SJSA1 (cell line): Measurements from ENCODE around the gene COQ2. TPM values are rescaled to one million over a fixed set of nuclear protein-coding genes. Genes with fewer than 3 reads are reported as not detected.
"Not testable (repeated sequence)": the region's sequence is repeated elsewhere in the genome, so short reads cannot be mapped to it uniquely, and the experiment has no call there.

Experiments
- DNase-seq, 2 experiments: peaks; one replicate each; pipeline ENCODE4 v3.0.0-alpha.2; 2015 to 2020; ENCODE audit warnings: low spot score in 2 of 2, low read depth in 1 of 2
- H3K27ac ChIP-seq: fragments of 250-450 bp; sonication (Bioruptor Pico); 2 replicates; pipeline ENCODE4 v1.5.1; 2020; ENCODE audit warnings: mild to moderate bottlenecking, moderate library complexity
- H3K27me3 ChIP-seq: fragments of 250-450 bp; sonication (Bioruptor Pico); replicated peaks from 2 replicates; pipeline ENCODE4 v1.5.1; 2020; ENCODE audit warnings: mild to moderate bottlenecking, moderate library complexity
- H3K36me3 ChIP-seq: fragments of 250-450 bp; sonication (Bioruptor Pico); 2 replicates; pipeline ENCODE4 v1.5.1; 2020; ENCODE audit warnings: mild to moderate bottlenecking
- H3K4me1 ChIP-seq: fragments of 250-450 bp; sonication (Bioruptor Pico); replicated peaks from 2 replicates; pipeline ENCODE4 v1.6.1; 2021; ENCODE audit warnings: mild to moderate bottlenecking
- H3K4me3 ChIP-seq: fragments of 250-450 bp; sonication (Bioruptor Pico); 2 replicates; pipeline ENCODE4 v1.5.1; 2020; ENCODE audit warnings: mild to moderate bottlenecking
- H3K9me3 ChIP-seq: fragments of 250-450 bp; sonication (Bioruptor Pico); replicated peaks from 2 replicates; pipeline ENCODE4 v1.5.1; 2020; ENCODE audit warnings: mild to moderate bottlenecking
- total RNA-seq: library from RNA; depleted of rRNA; stranded (reverse); fragments of >200 nt; shearing (Covaris generic); gene quantifications from 2 replicates; pipeline ENCODE4 v1.2.3, GENCODE V29; 2014

COQ2 gene
- total RNA-seq, 1 experiment from 2014 or later: 28.4 TPM

DNA sequence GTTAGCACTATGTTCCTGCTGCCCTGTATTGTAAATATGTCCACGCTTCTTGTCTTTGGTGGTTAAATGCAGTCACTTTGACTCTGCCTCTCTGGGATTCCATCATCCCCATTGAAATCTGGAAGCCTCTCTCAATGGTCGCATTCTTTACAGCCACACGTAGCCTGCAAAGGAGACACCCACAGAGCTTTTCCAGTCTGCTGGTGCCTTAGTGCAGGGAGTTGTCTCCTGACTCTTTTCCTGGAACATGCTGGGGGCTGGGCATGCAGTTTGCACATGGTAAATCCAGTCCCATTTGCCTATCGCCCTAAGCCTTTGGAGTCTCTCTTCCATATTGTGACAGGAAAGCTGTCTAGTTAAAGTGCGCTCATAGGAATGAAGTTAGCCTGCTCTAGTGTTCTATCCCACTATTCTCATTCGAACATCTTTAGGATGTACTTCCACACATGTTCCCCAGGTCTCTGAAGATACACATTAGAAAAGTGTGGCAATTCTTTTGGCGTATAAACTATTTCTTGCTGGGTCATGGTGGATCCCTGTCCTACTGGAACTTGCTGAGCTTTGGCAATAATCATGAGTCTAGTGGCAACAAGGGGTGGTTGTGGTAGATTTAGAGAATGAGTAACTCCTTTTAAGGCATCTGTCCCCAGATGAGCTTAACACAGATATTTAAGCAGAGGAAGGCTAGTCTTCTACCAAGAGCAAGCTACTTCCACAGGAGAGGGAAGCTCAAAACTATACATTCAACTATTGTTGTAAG lies 33.7 kb downstream of the COQ2 start:
- Histone ChIP-seq H3K4me1 (peaks cover 63% of the 10 kb centered on the region), H3K27ac (peak overlapping the region; percentile 83), H3K9me3 (no peaks in the 10 kb centered on the region), H3K4me3 (no peak overlapping the region), H3K27me3 (no peaks in the 10 kb centered on the region), H3K36me3 (no peaks in the 10 kb centered on the region)
- DNase-seq: no peak

DNA sequence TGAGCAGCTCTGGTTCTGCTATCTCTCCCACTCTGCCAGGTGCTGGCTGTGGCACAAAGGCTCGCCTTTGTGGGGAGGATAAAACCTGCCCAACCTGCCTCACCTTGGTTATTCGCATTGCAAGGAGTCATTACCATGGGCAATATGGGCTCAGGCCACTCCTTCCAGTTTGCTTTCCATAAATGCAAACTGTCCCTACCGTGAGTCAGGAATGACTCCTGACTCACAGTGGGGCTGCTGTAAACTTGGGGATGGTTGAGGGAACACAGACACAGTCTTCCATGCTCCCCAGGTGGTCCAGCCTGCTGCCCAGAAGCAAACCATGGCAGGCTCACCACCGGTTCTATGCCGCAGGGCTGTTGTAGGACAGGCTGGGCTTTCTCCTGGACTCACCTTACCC lies 36.1 kb downstream of the COQ2 start:
- peak; percentile 40 to 69 for DNase-seq
- Histone ChIP-seq H3K9me3 (no peaks in the 10 kb centered on the region), H3K4me1 (peaks cover 44% of the 10 kb centered on the region), H3K4me3 (no peak overlapping the region), H3K27ac (0 out of 2 replicates have a peak overlapping the region, but pooled peaks have one; percentile 6), H3K27me3 (no peaks in the 10 kb centered on the region), H3K36me3 (no peaks in the 10 kb centered on the region)

DNA sequence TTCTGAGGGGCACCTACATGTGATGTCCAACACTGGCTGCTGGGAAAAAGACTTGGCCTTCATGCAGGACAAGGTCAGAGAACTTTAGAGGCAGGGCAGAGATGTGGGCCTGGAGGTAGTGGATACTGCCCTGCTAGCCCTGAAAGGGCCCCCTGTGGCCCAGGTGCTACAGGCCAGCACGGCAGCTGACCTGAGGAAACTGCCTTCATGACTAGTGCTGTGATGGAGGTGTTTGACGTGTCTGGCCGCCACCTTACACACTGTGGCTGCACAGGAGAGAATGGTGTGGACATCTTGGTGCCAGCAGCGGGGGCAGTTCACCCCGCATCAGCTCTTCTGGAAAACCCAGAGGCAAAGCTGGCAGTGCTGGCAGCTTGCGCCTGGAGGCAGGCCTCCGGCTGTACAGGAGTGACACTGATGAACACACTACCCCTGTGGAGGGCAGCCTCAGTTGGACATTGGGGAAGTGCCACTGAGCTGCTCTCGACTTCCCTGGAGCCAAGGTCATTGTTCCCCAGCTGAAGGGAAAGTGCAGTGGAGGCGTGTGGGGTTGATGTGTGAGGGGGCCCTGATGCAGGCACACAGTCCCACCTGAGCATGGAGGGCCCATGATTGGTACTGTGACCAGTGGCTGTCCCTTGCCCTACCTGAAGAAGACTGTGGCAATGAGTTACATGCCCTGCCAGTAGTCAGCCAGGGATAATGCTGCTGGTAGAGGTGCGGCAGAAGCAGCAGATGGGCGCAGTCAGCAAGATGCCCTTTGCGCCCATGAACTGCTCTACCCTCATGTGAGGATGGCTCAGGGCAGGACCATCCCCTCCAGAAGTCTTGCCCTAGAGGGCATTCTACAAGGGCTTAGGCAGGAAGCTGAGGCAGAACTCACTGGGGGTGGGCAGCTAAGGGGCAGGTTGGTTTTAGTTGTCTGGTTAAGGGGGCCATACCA lies 36.9 kb downstream of the COQ2 start:
- no peak for DNase-seq
- no peak overlapping the region for H3K4me3 ChIP-seq
- peaks cover 44% of the 10 kb centered on the region for H3K4me1 ChIP-seq
- no peaks in the 10 kb centered on the region for H3K27me3 ChIP-seq
- H3K27ac ChIP-seq: 0 out of 2 replicates have a peak overlapping the region, but pooled peaks have one; percentile 6
- no peaks in the 10 kb centered on the region for H3K9me3 ChIP-seq
- H3K36me3 ChIP-seq: no peaks in the 10 kb centered on the region

DNA sequence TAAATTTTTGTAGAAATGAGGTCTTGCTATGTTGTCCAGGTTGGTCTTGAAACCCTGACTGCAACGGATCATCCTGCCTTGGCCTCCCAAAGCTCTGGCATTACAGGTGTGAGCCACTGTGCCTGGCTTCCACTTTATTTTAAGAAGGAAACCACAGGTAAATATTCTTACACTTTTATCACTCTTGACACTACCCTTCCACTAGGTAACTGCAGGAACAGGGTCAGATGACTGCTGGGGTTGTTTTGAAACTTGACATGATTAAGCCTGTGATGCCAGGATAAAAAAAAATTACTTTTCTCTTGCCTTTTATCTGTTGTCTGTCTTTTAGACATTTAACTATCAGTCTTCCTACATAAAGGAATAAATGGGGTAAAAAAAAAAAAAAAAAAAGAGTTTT lies 43.5 kb downstream of the COQ2 start:
- Histone ChIP-seq H3K9me3 (no peaks in the 10 kb centered on the region), H3K27ac (no peak overlapping the region), H3K36me3 (no peaks in the 10 kb centered on the region), H3K27me3 (no peaks in the 10 kb centered on the region), H3K4me3 (no peak overlapping the region), H3K4me1 (no peaks in the 10 kb centered on the region)
- no peak for DNase-seq

DNA sequence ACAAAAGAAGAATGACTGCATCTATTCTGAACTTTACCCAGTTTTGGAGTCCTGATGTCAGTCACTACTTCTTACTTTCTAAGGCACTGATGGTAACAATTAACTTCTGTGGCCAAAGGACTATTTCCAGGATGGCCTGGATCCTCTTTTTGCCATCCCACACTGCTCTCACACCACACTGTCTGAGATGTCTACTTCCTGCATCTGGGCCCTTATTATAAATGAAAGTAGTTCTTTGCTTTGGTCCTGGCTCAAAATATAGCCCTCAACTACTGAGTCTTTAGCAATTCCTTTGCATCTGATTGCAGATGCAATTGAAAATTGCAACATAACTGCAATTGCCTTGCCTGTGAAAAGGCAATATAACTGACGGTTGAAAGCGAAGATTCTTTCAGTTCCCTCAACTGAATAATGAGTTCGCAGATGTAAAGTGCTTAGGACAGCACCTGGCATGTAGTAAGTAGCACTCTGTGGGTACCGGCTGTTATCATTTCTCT lies 44.2 kb downstream of the COQ2 start:
- no peak for DNase-seq
- Histone ChIP-seq H3K36me3 (no peaks in the 10 kb centered on the region), H3K27me3 (no peaks in the 10 kb centered on the region), H3K27ac (no peak overlapping the region), H3K4me3 (no peak overlapping the region), H3K9me3 (no peaks in the 10 kb centered on the region), H3K4me1 (no peaks in the 10 kb centered on the region)

DNA sequence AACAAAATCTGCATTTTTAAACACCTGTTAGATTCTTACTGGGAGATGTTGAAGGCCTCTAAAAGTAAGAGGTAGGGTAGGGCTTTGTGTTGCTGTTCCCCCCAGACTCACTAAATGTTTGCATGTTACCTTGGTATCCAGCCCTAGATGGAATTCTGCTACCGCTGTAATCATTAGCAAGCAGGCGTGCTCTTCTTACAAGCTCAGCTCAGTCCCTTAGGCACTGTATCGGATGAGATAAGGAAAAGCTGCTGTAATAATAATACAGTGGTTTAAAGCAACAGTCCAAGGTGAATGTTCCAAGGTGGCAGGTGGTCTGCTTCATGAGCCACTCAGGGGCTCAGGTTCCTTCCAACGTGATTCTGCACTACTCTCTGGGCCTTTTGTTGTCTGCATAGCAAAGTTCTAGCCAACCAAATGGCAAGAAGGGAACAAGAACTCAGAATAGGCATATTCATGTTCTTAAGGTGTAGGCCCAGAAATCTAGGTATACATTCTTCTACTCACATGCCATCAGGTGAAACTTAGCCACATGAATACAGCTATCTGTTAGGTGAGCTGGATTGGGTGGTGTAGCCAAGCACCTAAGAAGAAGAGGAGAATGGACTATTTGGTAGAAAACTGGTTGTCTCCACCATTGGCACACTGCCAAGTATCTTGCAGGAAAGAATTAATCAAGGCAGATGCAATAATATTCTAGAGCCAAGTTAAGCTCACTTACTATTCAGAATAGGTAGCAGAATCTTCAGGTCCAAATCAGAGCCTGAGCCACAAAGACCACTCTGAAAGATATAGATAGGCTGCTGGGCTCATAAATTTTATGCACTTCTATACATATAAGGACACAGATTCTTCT lies 46.0 kb downstream of the COQ2 start:
- peaks cover 6% of the 10 kb centered on the region for H3K4me1 ChIP-seq
- no peak for DNase-seq
- H3K27me3 ChIP-seq: no peaks in the 10 kb centered on the region
- H3K9me3 ChIP-seq: no peaks in the 10 kb centered on the region
- no peak overlapping the region for H3K27ac ChIP-seq
- no peaks in the 10 kb centered on the region for H3K36me3 ChIP-seq
- no peak overlapping the region for H3K4me3 ChIP-seq

DNA sequence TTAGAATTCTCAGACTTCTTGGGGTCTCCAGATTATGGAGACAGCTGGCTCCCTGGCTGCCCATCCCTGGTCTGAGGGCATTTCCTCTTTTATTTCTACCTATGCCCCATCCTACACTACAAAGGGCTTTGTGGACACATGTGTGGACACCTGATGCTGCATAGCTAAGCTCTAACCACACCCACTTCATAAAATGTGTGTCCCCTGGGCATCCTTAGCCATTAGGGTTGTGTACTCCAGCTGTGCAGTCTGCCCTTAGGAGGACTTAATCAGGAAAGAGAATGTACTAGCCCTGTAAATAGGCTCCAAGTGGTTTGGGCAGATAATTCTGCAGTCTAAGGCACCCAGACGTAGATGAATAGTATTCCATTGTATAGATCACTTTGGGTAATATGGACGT lies 47.0 kb downstream of the COQ2 start:
- Histone ChIP-seq H3K4me3 (no peak overlapping the region), H3K27ac (no peak overlapping the region), H3K36me3 (no peaks in the 10 kb centered on the region)

GRCh38 chr4:83235645-83236133 lies 48.9 kb downstream of the COQ2 start:
- H3K36me3 ChIP-seq, H3K27me3 ChIP-seq, H3K4me3 ChIP-seq, H3K9me3 ChIP-seq, H3K27ac ChIP-seq, DNase-seq: not testable (repeated sequence)
- H3K4me1 ChIP-seq: peaks cover 20% of the 10 kb centered on the region

More for the DNA sequence above, 47.0 kb downstream of the COQ2 start:
- no peaks in the 10 kb centered on the region for H3K27me3 ChIP-seq
- peaks cover 7% of the 10 kb centered on the region for H3K4me1 ChIP-seq
- no peaks in the 10 kb centered on the region for H3K9me3 ChIP-seq
- no peak for DNase-seq

DNA sequence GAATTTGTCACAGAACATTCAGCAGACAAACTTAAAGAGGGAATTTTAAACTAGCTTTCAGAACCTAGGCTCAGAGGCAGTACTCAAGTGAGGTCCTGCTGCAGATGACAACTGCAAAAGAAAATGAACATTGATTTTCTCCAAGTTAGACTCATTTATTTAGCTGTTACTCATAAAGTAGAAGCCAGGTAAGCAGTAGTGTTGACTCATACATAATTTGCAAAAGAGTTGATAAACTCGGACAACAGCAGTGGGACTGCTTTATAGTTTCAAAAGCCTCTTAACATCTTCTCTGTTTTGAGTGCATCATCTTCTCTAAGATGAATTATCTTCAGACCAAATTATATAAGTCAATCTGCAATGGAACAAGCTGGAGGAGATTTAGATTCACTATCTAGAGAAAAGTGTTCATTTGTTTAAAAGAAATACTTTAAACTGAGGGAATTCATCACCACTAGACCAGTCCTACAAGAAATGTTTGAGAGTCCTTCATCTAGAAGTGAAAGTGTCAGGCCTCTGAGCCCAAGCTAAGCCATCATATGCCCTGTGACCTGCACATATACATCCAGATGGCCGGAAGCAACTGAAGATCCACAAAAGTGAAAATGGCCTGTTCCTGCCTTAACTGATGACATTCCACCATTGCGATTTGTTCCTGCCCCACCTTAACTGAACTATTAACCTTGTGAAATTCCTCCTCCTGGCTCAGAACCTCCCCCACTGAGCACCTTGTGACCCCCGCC lies 49.5 kb downstream of the COQ2 start:
- Histone ChIP-seq H3K36me3 (no peaks in the 10 kb centered on the region), H3K4me3 (no peak overlapping the region), H3K9me3 (no peaks in the 10 kb centered on the region), H3K27ac (no peak overlapping the region), H3K4me1 (peaks cover 20% of the 10 kb centered on the region), H3K27me3 (no peaks in the 10 kb centered on the region)
- no peak for DNase-seq

DNA sequence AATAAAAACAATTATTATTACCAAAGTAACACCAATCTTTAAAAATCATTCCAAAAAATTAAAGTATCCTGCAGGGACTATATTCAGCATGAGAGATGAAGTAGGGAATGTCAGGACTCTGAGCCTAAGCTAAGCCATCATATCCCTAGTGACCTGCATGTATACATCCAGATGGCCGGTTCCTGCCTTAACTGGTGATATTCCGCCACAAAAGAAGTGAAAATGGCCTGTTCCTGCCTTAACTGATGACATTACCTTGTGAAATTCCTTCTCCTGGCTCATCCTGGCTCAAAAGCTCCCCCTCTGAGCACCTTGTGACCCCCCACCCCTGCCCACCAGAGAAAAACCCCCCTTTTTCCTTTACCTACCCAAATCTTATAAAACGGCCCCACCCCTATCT lies 50.2 kb downstream of the COQ2 start:
- not testable (repeated sequence) for DNase-seq, H3K27me3 ChIP-seq, H3K27ac ChIP-seq, H3K9me3 ChIP-seq, H3K4me3 ChIP-seq, H3K36me3 ChIP-seq
- H3K4me1 ChIP-seq: peaks cover 20% of the 10 kb centered on the region

GRCh38 chr4:83232082-83232481 lies 52.5 kb downstream of the COQ2 start:
- Histone ChIP-seq H3K9me3 (no peaks in the 10 kb centered on the region), H3K4me1 (peaks cover 20% of the 10 kb centered on the region), H3K36me3 (no peaks in the 10 kb centered on the region), H3K27me3 (no peaks in the 10 kb centered on the region), H3K27ac (peak overlapping the region; percentile 25; the same call in 1 of the 2 replicates), H3K4me3 (no peak overlapping the region)
- DNase-seq: no peak

DNA sequence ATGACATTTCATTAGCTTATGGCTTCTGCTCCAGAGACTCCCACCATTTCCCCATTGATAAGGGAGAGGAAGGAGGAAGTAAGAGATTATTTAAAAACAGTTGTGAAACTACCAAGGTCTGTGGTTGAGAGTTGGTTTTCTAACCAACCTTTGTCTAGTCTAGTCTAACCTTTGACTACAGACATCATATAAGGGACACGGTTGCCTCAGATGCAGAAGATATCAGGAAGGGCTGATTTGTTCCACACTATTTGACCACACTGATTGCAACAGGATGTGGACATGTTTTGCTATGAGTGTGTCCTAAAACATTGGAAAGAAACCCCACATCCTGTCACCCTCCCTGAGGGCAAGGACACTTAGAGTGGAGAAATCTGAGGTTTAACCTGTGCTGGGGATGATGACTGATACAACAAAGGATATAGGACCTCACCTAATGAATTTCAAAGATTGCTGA lies 53.0 kb downstream of the COQ2 start:
- Histone ChIP-seq H3K4me1 (peaks cover 20% of the 10 kb centered on the region), H3K4me3 (no peak overlapping the region), H3K36me3 (no peaks in the 10 kb centered on the region), H3K9me3 (no peaks in the 10 kb centered on the region), H3K27ac (peak overlapping the region; percentile 25; the same call in 1 of the 2 replicates), H3K27me3 (no peaks in the 10 kb centered on the region)
- DNase-seq: no peak
